Dermis blood vessel endothelial cell (primary cell): Measurements from ENCODE around the gene GPAT2. TPM values are rescaled to one million over a fixed set of nuclear protein-coding genes. Genes with fewer than 3 reads are reported as not detected.
"Not testable (repeated sequence)": the region's sequence is repeated elsewhere in the genome, so short reads cannot be mapped to it uniquely, and the experiment has no call there.

Source experiments
- DNase-seq: peaks from one replicate; pipeline ENCODE4 v3.0.0; 2010
- total RNA-seq: library from RNA; depleted of rRNA; stranded (reverse); fragments of >200 nt; gene quantifications from 2 replicates; pipeline ENCODE4 v1.2.3, GENCODE V29; 2014

Gene GPAT2
- 5.6 and 30.9 TPM in 2 replicates for total RNA-seq

- DNase-seq = not testable (repeated sequence)
These were observed at the start of gene GPAT2 for GRCh38 chr2:96034792-96035191. Gene GPAT2 (minus strand): TSS chr2:96034916. CDS start chr2:96032359, 2,557 bp downstream.

GRCh38 chr2:96083989-96084857, 49.5 kb upstream of the GPAT2 start:
- no peak for DNase-seq

- no peak for DNase-seq
These were observed 48.6 kb upstream of the GPAT2 start for GRCh38 chr2:96083064-96083939.

GRCh38 chr2:96082211-96083063, 47.7 kb upstream of the GPAT2 start:
- no peak for DNase-seq

GRCh38 chr2:96081042-96081441, 46.3 kb upstream of the GPAT2 start:
- DNase-seq = no peak

- DNase-seq = no peak
These were observed 40.6 kb upstream of the GPAT2 start for GRCh38 chr2:96075199-96075771.

GRCh38 chr2:96074156-96074555, 39.4 kb upstream of the GPAT2 start:
- no peak for DNase-seq

GRCh38 chr2:96073170-96073775, 38.6 kb upstream of the GPAT2 start:
- no peak for DNase-seq

GRCh38 chr2:96072746-96073145, 38.0 kb upstream of the GPAT2 start:
- DNase-seq = no peak

GRCh38 chr2:96071977-96072491, 37.3 kb upstream of the GPAT2 start:
- not testable (repeated sequence) for DNase-seq

GRCh38 chr2:96071087-96071976, 36.6 kb upstream of the GPAT2 start:
- not testable (repeated sequence) for DNase-seq

GRCh38 chr2:96070351-96070750, 35.6 kb upstream of the GPAT2 start:
- DNase-seq = not testable (repeated sequence)

GRCh38 chr2:96069878-96070277, 35.2 kb upstream of the GPAT2 start:
- DNase-seq = not testable (repeated sequence)

- not testable (repeated sequence) for DNase-seq
These were observed 33.3 kb upstream of the GPAT2 start for GRCh38 chr2:96067902-96068581.

- DNase-seq = not testable (repeated sequence)
These were observed 32.5 kb upstream of the GPAT2 start for GRCh38 chr2:96067098-96067660.

GRCh38 chr2:96066511-96066910, 31.8 kb upstream of the GPAT2 start:
- not testable (repeated sequence) for DNase-seq

GRCh38 chr2:96065954-96066353, 31.2 kb upstream of the GPAT2 start:
- DNase-seq = not testable (repeated sequence)

GRCh38 chr2:96065381-96065930, 30.7 kb upstream of the GPAT2 start:
- no peak for DNase-seq

GRCh38 chr2:96064760-96065159, 30.0 kb upstream of the GPAT2 start:
- DNase-seq = not testable (repeated sequence)
